Neural cell (in vitro differentiated cells): Measurements from ENCODE around the gene RIN2. TPM values are rescaled to one million over a fixed set of nuclear protein-coding genes. Genes with fewer than 3 reads are reported as not detected.

Experiments used
- H2AFZ ChIP-seq: fragments of 200-600, 300-800 bp; sonication (generic), shearing (Covaris generic); 2 replicates; pipeline ENCODE4 v1.6.0; 2014; ENCODE audit warnings: low read depth, mild to moderate bottlenecking, antibody characterized with exemption, low read length, moderate library complexity
- H3F3A ChIP-seq: fragments of 200-600 bp; shearing (Covaris generic); 2 replicates; pipeline ENCODE4 v1.6.1; 2016; ENCODE audit warnings: mild to moderate bottlenecking, moderate library complexity, mixed read lengths, antibody characterized with exemption, low read length; ENCODE audit not compliant: insufficient read depth, poor library complexity, severe bottlenecking
- H3K27ac ChIP-seq: fragments of 200-600, 300-800 bp; sonication (generic), shearing (Covaris generic); 2 replicates; pipeline ENCODE4 v1.5.1; 2014; ENCODE audit warnings: mild to moderate bottlenecking, low read length, moderate library complexity
- H3K27me3 ChIP-seq: fragments of 300-800, 200-600 bp; sonication (generic), shearing (Covaris generic); 2 replicates; pipeline ENCODE4 v1.6.0; 2014; ENCODE audit warnings: mild to moderate bottlenecking, low read depth, low read length, moderate library complexity; ENCODE audit not compliant: insufficient read depth
- H3K36me3 ChIP-seq: fragments of 300-800, 200-600 bp; sonication (generic), shearing (Covaris generic); 2 replicates; pipeline ENCODE4 v1.5.1; 2014; ENCODE audit warnings: mild to moderate bottlenecking, antibody characterized with exemption, low read length, moderate library complexity; ENCODE audit not compliant: insufficient read depth
- H3K4me2 ChIP-seq: fragments of 300-800, 200-600 bp; sonication (generic), shearing (Covaris generic); 2 replicates; pipeline ENCODE4 v1.6.0; 2014; ENCODE audit warnings: mild to moderate bottlenecking, low read length
- H3K4me3 ChIP-seq: fragments of 300-800, 200-600 bp; sonication (generic), shearing (Covaris generic); 2 replicates; pipeline ENCODE4 v1.5.1; 2014; ENCODE audit warnings: mild to moderate bottlenecking, low read length, moderate library complexity
- H3K79me2 ChIP-seq: fragments of 200-600 bp; shearing (Covaris generic); replicated peaks from 2 replicates; pipeline ENCODE4 v1.6.0; 2014; ENCODE audit warnings: mild to moderate bottlenecking, low read length, moderate library complexity; ENCODE audit not compliant: insufficient read depth
- H3K9ac ChIP-seq: fragments of 300-800, 200-600 bp; sonication (generic), shearing (Covaris generic); 2 replicates; pipeline ENCODE4 v1.6.1; 2016; ENCODE audit warnings: mild to moderate bottlenecking, low read length, mixed read lengths
- H3K9me2 ChIP-seq: fragments of 200-600 bp; shearing (Covaris generic); 2 replicates; pipeline ENCODE4 v1.6.1; 2016; ENCODE audit warnings: mild to moderate bottlenecking, low read length, mixed read lengths; ENCODE audit not compliant: insufficient read depth
- H3K9me3 ChIP-seq: fragments of 200-600, 300-800 bp; sonication (generic), shearing (Covaris generic); 2 replicates; pipeline ENCODE4 v1.6.1; 2016; ENCODE audit warnings: mild to moderate bottlenecking, mixed run types, low read length, moderate library complexity, mixed read lengths
- H4K20me1 ChIP-seq: fragments of 200-600 bp; shearing (Covaris generic); 2 replicates; pipeline ENCODE4 v1.6.1; 2016; ENCODE audit warnings: mild to moderate bottlenecking, mixed run types; ENCODE audit not compliant: insufficient read depth
- EP300 ChIP-seq: fragments of 450-650 bp; conservative IDR thresholded peaks from 2 replicates; pipeline ENCODE4 v1.6.1; 2014; ENCODE audit warnings: antibody characterized with exemption, mild to moderate bottlenecking, moderate library complexity; ENCODE audit not compliant: poor library complexity, severe bottlenecking
- EZH2 ChIP-seq: fragments of 200-600, 300-800 bp; shearing (Covaris generic), sonication (generic); IDR thresholded peaks from 2 replicates; pipeline ENCODE4 v1.6.1; 2014; ENCODE audit warnings: antibody characterized with exemption, low read length, borderline replicate concordance, mild to moderate bottlenecking; ENCODE audit not compliant: insufficient read depth, poor library complexity, severe bottlenecking
- MXI1 ChIP-seq: fragments of 450-650 bp; conservative IDR thresholded peaks from 2 replicates; pipeline ENCODE4 v1.6.1; 2014; ENCODE audit warnings: antibody characterized with exemption, mild to moderate bottlenecking; ENCODE audit not compliant: poor library complexity, severe bottlenecking
- POLR2AphosphoS5 ChIP-seq: IDR thresholded peaks from 2 replicates; pipeline ENCODE4 v1.6.1; 2012
- RAD21 ChIP-seq: fragments of 450-650 bp; conservative IDR thresholded peaks from 2 replicates; pipeline ENCODE4 v1.6.1; 2014; ENCODE audit warnings: antibody characterized with exemption, mild to moderate bottlenecking, moderate library complexity
- SMC3 ChIP-seq: fragments of 450-650 bp; conservative IDR thresholded peaks from 2 replicates; pipeline ENCODE4 v1.6.1; 2014; ENCODE audit warnings: antibody characterized with exemption, mild to moderate bottlenecking, moderate library complexity; ENCODE audit not compliant: poor library complexity
- TAF1 ChIP-seq: IDR thresholded peaks from 2 replicates; pipeline ENCODE4 v1.6.1; 2012; ENCODE audit warnings: low read depth
- polyA plus RNA-seq: library from polyadenylated mRNA; depleted of rRNA; stranded (reverse); fragments of >200 nt; gene quantifications from 2 replicates; pipeline ENCODE4 v1.2.3, GENCODE V29; 2014
- TF ChIP-seq, protein P1 (sequence below): IDR thresholded peaks from 2 replicates; pipeline ENCODE4 v1.6.1; 2012; ENCODE audit warnings: borderline replicate concordance
- TF ChIP-seq, protein P2 (sequence below): fragments of 450-650 bp; IDR thresholded peaks from 2 replicates; pipeline ENCODE4 v1.5.1; 2014; ENCODE audit warnings: antibody characterized with exemption, mild to moderate bottlenecking, moderate library complexity; ENCODE audit not compliant: poor library complexity, severe bottlenecking

Gene RIN2
- polyA plus RNA-seq, 1 donor from 2014 or later, result 4.7 TPM

GRCh38 chr20:19758501-19759331, 658 bp downstream of the RIN2 start:
- H2AFZ ChIP-seq, result peak overlapping the region; percentile 80
- H3K4me3 ChIP-seq, result peak overlapping the region; percentile 90
- peak overlapping the region; percentile 85 for H3K9ac ChIP-seq
- H3K9me2 ChIP-seq, result no peaks in the 10 kb centered on the region
- H3K4me2 ChIP-seq, result peak overlapping the region; percentile 49
- peaks cover 30% of the 10 kb centered on the region for H3K79me2 ChIP-seq
- no peaks in the 10 kb centered on the region for H4K20me1 ChIP-seq
- no peaks in the 10 kb centered on the region for H3K9me3 ChIP-seq
- H3F3A ChIP-seq, result peaks cover 6% of the 10 kb centered on the region
- H3K27ac ChIP-seq, result peak overlapping the region; percentile 77
- TF ChIP-seq TAF1 (peak; percentile 1), EP300 (no peak)
- H3K27me3 ChIP-seq, result no peaks in the 10 kb centered on the region
- no peaks in the 10 kb centered on the region for H3K36me3 ChIP-seq

GRCh38 chr20:19760371-19760721, 2.3 kb downstream of the RIN2 start:
- H3K79me2 ChIP-seq, result peaks cover 34% of the 10 kb centered on the region
- H3K4me3 ChIP-seq, result peak overlapping the region; percentile 90
- TF ChIP-seq EP300, result no peak
- TF ChIP-seq POLR2AphosphoS5, result no peak
- TF ChIP-seq MXI1, result no peak
- TF ChIP-seq, protein P1, sequence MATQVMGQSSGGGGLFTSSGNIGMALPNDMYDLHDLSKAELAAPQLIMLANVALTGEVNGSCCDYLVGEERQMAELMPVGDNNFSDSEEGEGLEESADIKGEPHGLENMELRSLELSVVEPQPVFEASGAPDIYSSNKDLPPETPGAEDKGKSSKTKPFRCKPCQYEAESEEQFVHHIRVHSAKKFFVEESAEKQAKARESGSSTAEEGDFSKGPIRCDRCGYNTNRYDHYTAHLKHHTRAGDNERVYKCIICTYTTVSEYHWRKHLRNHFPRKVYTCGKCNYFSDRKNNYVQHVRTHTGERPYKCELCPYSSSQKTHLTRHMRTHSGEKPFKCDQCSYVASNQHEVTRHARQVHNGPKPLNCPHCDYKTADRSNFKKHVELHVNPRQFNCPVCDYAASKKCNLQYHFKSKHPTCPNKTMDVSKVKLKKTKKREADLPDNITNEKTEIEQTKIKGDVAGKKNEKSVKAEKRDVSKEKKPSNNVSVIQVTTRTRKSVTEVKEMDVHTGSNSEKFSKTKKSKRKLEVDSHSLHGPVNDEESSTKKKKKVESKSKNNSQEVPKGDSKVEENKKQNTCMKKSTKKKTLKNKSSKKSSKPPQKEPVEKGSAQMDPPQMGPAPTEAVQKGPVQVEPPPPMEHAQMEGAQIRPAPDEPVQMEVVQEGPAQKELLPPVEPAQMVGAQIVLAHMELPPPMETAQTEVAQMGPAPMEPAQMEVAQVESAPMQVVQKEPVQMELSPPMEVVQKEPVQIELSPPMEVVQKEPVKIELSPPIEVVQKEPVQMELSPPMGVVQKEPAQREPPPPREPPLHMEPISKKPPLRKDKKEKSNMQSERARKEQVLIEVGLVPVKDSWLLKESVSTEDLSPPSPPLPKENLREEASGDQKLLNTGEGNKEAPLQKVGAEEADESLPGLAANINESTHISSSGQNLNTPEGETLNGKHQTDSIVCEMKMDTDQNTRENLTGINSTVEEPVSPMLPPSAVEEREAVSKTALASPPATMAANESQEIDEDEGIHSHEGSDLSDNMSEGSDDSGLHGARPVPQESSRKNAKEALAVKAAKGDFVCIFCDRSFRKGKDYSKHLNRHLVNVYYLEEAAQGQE, result no peak
- TF ChIP-seq TAF1, result no peak
- no peak for TF ChIP-seq EZH2
- no peak for TF ChIP-seq RAD21
- TF ChIP-seq, protein P2, sequence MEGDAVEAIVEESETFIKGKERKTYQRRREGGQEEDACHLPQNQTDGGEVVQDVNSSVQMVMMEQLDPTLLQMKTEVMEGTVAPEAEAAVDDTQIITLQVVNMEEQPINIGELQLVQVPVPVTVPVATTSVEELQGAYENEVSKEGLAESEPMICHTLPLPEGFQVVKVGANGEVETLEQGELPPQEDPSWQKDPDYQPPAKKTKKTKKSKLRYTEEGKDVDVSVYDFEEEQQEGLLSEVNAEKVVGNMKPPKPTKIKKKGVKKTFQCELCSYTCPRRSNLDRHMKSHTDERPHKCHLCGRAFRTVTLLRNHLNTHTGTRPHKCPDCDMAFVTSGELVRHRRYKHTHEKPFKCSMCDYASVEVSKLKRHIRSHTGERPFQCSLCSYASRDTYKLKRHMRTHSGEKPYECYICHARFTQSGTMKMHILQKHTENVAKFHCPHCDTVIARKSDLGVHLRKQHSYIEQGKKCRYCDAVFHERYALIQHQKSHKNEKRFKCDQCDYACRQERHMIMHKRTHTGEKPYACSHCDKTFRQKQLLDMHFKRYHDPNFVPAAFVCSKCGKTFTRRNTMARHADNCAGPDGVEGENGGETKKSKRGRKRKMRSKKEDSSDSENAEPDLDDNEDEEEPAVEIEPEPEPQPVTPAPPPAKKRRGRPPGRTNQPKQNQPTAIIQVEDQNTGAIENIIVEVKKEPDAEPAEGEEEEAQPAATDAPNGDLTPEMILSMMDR, result no peak
- no peak for TF ChIP-seq SMC3
- no peak overlapping the region for H3K27ac ChIP-seq
- H3K9ac ChIP-seq, result no peak overlapping the region
- no peak overlapping the region for H3K4me2 ChIP-seq
- H3F3A ChIP-seq, result peaks cover 6% of the 10 kb centered on the region
- no peaks in the 10 kb centered on the region for H4K20me1 ChIP-seq
- H3K9me2 ChIP-seq, result no peaks in the 10 kb centered on the region
- H2AFZ ChIP-seq, result no peak overlapping the region
- H3K36me3 ChIP-seq, result no peaks in the 10 kb centered on the region
- no peaks in the 10 kb centered on the region for H3K9me3 ChIP-seq
- no peaks in the 10 kb centered on the region for H3K27me3 ChIP-seq
